ENCODE results near the gene PRPSAP2. TPM values are rescaled to one million over a fixed set of nuclear protein-coding genes. Genes with fewer than 3 reads are reported as not detected.
"Not testable (repeated sequence)": the region's sequence is repeated elsewhere in the genome, so short reads cannot be mapped to it uniquely, and the experiment has no call there.

PRPSAP2 gene
- total RNA-seq, 1 experiment from 2014 or later, result 52.2 TPM

GRCh38 chr17:18866866-18867813 lies 9.2 kb downstream of the PRPSAP2 start:
- in situ Hi-C loops (cut with HindIII; ENCODE audit: low pct_unique_long_range_greater_than_20kb, low sequenced_read_pairs), result no loop called here
- no peak for DNase-seq (ENCODE audit: low read depth)

- DNase-seq (ENCODE audit: low read depth), result peak; percentile 41
- in situ Hi-C loops (cut with HindIII; ENCODE audit: low pct_unique_long_range_greater_than_20kb, low sequenced_read_pairs), result no loop called here
Observed at GRCh38 chr17:18877104-18877645, 19.2 kb downstream of the PRPSAP2 start.

GRCh38 chr17:18888766-18889290 lies 30.9 kb downstream of the PRPSAP2 start:
- in situ Hi-C loops (cut with HindIII; ENCODE audit: low pct_unique_long_range_greater_than_20kb, low sequenced_read_pairs), result no loop called here
- DNase-seq (ENCODE audit: low read depth), result no peak

GRCh38 chr17:18889658-18890057 lies 31.7 kb downstream of the PRPSAP2 start:
- no peak for DNase-seq (ENCODE audit: low read depth)
- in situ Hi-C loops (cut with HindIII; ENCODE audit: low pct_unique_long_range_greater_than_20kb, low sequenced_read_pairs), result no loop called here

DNA sequence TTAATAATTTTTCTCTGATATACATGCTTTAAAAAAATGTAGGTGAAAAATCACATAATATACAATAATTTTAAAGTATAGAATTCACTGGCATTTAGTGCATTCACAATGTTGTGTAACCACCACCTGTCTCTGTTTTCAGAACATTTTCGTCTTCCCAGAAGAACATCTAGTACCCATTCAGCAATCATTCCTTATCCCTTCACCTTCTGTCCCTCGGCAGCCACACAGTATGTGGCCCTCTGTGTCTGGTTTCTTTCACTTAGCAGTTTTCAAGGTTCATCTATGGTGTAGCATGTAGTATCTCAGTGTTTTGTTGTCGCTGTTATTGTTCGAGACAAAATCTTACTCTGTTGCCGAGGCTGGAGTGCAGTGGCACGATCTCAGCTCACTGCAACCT lies 33.6 kb downstream of the PRPSAP2 start:
- in situ Hi-C loops (cut with HindIII; ENCODE audit: low pct_unique_long_range_greater_than_20kb, low sequenced_read_pairs), result no loop called here
- no peak for DNase-seq (ENCODE audit: low read depth)

GRCh38 chr17:18896146-18896545 lies 38.2 kb downstream of the PRPSAP2 start:
- in situ Hi-C loops (cut with HindIII; ENCODE audit: low pct_unique_long_range_greater_than_20kb, low sequenced_read_pairs), result no loop called here
- DNase-seq (ENCODE audit: low read depth), result no peak

- no peak for DNase-seq (ENCODE audit: low read depth)
- in situ Hi-C loops (cut with HindIII; ENCODE audit: low pct_unique_long_range_greater_than_20kb, low sequenced_read_pairs), result no loop called here
Observed at GRCh38 chr17:18896947-18897346, 39.0 kb downstream of the PRPSAP2 start.

- no peak for DNase-seq (ENCODE audit: low read depth)
- in situ Hi-C loops (cut with HindIII; ENCODE audit: low pct_unique_long_range_greater_than_20kb, low sequenced_read_pairs), result no loop called here
Observed at GRCh38 chr17:18904482-18904881, 46.6 kb downstream of the PRPSAP2 start.

DNA sequence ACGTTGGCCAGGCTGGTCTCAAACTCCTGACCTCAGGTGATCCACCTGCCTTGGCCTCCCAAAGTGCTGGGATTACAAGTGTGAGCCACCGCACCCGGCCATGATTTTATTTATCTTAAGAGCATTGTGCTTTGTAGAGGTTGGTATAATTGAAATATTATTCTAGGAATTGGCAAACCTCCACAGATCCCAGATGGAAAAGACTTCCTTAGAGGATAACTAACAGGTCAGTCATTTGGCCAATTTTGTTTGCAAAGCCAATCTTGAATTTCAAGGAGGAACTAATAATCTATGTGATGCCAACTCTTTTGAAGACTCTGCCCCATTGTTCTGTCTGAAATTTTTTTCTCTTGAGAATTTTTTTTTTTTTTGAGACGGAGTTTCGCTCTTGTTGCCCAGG lies 47.3 kb downstream of the PRPSAP2 start:
- in situ Hi-C loops (cut with HindIII; ENCODE audit: low pct_unique_long_range_greater_than_20kb, low sequenced_read_pairs), result no loop called here
- no peak for DNase-seq (ENCODE audit: low read depth)

DNA sequence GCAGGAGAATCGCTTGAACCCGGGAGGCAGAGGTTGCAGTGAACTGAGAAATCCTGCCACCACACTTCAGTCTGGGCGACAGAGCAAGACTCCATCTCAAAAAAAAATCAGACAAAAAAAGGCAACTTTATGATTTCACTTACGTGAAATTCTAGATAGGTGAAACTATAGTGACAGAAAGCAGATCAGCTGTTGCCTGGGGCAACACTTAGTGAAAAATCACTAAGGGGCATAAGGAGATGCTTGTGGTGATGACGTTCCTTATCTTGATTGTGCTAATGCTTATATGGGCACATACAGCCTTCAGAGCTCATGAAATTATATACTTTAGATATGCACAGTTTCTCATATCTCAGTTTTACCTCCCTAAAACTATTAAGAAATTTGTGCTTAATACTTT lies 52.4 kb downstream of the PRPSAP2 start:
- no peak for DNase-seq (ENCODE audit: low read depth)
- in situ Hi-C loops (cut with HindIII; ENCODE audit: low pct_unique_long_range_greater_than_20kb, low sequenced_read_pairs), result no loop called here

GRCh38 chr17:18910881-18911280 lies 53.0 kb downstream of the PRPSAP2 start:
- in situ Hi-C loops (cut with HindIII; ENCODE audit: low pct_unique_long_range_greater_than_20kb, low sequenced_read_pairs), result no loop called here

GRCh38 chr17:18916816-18917500 lies 59.0 kb downstream of the PRPSAP2 start:
- DNase-seq (ENCODE audit: low read depth), result no peak
- in situ Hi-C loops (cut with HindIII; ENCODE audit: low pct_unique_long_range_greater_than_20kb, low sequenced_read_pairs), result no loop called here

More at GRCh38 chr17:18910881-18911280, 53.0 kb downstream of the PRPSAP2 start:
- no peak for DNase-seq (ENCODE audit: low read depth)

DNA sequence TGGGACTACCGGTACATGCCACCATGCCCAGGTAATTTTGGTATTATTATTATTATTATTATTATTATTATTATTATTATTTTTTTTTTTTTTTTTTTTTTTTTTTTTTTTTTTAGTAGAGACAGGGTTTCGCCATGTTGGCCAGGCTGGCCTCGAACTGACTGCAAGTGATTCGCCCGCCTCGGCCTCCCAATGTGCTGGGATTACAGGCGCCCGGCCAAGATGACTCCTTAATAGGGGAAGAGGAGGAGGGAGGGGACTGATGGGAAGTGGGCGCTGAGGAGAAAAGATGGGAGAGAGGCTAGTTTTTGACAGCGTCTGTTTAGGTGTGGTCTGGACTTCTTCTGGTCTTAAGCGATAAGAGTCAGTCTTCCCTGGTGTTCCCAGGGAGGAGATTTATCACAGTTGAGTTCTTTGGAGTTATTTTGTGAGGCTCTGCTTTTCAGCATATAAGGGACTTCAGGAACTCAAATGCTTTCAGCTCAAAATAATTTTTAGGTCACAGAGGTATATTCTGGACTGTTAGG lies 59.6 kb downstream of the PRPSAP2 start:
- DNase-seq (ENCODE audit: low read depth), result no peak

DNA sequence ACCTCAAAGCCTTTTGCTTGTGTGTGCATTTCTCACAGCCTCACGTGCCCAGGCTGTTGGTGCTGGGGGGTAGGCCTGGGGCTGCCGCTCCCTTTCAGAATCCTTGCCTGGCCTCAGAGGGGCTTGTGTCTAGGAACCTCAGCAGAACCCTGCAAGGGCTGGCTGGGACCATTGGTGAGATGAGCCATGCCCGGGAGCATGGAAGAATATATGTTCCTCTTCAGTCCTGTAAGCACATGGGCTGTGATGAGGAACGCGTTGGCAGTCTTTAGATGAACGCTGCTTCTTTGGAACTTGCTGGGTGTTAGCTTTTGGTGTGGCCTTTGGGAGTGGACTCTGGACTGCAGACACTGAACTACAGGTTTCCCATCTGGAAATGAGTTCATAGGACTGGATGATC lies 62.0 kb downstream of the PRPSAP2 start:
- in situ Hi-C loops (cut with HindIII; ENCODE audit: low pct_unique_long_range_greater_than_20kb, low sequenced_read_pairs), result no loop called here
- DNase-seq (ENCODE audit: low read depth), result no peak

More for the DNA sequence above, 59.6 kb downstream of the PRPSAP2 start:
- in situ Hi-C loops (cut with HindIII; ENCODE audit: low pct_unique_long_range_greater_than_20kb, low sequenced_read_pairs), result no loop called here

GRCh38 chr17:18920911-18921441 lies 63.0 kb downstream of the PRPSAP2 start:
- DNase-seq (ENCODE audit: low read depth), result peak; percentile 32
- in situ Hi-C loops (cut with HindIII; ENCODE audit: low pct_unique_long_range_greater_than_20kb, low sequenced_read_pairs), result no loop called here

- in situ Hi-C loops (cut with HindIII; ENCODE audit: low pct_unique_long_range_greater_than_20kb, low sequenced_read_pairs), result no loop called here
- DNase-seq (ENCODE audit: low read depth), result no peak
Observed at GRCh38 chr17:18921485-18921884, 63.6 kb downstream of the PRPSAP2 start.

DNA sequence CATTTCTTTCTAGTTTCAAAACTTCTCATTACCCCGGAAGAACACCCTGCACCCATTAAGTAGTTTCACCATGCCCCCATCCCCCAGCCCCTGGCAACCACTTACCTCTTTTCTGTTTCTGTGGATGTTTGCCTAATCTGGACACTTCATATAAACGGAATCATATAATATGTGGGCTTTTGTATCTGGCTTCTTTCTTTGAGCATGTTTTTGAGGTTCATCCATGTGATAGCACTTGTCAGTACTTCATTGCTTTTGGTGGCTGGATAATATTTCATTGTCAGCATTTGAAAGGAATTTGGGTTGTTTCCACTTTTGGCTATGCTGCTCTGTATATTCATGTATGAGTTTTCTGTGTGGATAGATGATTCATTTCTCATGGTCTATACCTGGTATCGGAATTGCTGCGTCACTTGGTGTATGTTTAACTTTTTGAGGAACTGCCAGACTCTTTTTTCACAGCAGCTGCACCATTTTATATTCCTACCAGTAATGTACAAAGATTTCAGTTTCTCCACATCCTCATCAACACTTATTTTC lies 64.1 kb downstream of the PRPSAP2 start:
- DNase-seq (ENCODE audit: low read depth), result peak; percentile 68
- in situ Hi-C loops (cut with HindIII; ENCODE audit: low pct_unique_long_range_greater_than_20kb, low sequenced_read_pairs), result no loop called here

DNA sequence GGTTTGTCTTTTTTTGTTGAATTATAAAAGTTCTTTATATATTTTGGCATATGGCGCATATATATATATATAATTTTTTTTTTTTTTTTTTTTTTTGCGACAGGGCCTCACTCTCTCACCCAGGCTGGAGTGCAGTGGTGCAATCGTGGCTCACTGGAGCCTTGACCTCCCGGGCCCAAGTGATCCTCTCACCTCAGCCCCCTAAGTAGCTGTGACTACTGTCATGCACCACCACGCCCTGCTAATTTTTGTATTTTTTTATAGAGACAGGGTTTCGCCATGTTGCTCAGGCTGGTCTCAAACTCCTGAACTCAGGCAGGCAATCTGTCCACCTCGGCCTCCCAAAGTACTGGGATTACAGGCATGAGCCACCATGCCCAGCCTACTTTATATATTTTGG lies 64.7 kb downstream of the PRPSAP2 start:
- DNase-seq (ENCODE audit: low read depth); in situ Hi-C loops (cut with HindIII; ENCODE audit: low pct_unique_long_range_greater_than_20kb, low sequenced_read_pairs): not testable (repeated sequence)

Measured in Caki2 (cell line).